ENCODE measurements around the gene USP3.
A peak's percentile ranks its signal among the peaks of the same experiment; 100 is the strongest.

Gene USP3

DNA sequence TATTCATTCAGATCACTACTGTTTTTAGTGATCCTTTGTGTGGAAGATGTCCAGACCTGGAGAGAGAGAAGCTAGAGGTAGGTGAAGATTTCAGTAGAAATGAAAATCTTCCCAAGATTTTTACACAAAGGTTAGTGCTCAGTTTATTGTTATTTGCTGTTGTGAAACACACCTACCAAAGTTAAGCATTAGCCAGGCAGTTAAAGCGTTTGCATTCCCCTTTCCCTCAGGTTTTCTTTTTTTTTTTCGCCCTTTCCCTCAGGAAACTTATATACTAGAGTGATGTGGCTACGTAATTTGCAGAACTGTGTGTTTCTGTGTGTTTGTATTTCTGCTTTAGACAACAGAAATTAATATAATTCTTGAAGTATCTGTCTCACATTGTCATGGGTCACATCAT lies 34.5 kb downstream of the USP3 start:
- no peak overlapping the region for H3K4me3 ChIP-seq (ENCODE audit: low read depth in 1 of 5, low read length in 5 of 5)
- H3K27me3 ChIP-seq (ENCODE audit: control insufficient read depth in 5 of 5, insufficient read depth in 4 of 5, low read length in 5 of 5): no peaks in the 10 kb centered on the region
- H3K9ac ChIP-seq (ENCODE audit: low read length in 5 of 5): no peak overlapping the region
- H3K27ac ChIP-seq (ENCODE audit: low read depth, low read length): no peak overlapping the region
- H3K4me1 ChIP-seq (ENCODE audit: control insufficient read depth in 5 of 5, insufficient read depth in 5 of 5, low read length in 5 of 5): peaks cover 0 to 20% (median 8%) of the 10 kb centered on the region in 5 donors
- peaks cover 3 to 15% (median 6%) of the 10 kb centered on the region in 5 donors for H3K36me3 ChIP-seq (ENCODE audit: control insufficient read depth in 5 of 5, insufficient read depth in 5 of 5, low read length in 5 of 5)
- no peaks in the 10 kb centered on the region for H3K9me3 ChIP-seq (ENCODE audit: control insufficient read depth in 5 of 5, low read length in 5 of 5)

- Histone ChIP-seq H3K9me3 (ENCODE audit: control insufficient read depth in 5 of 5, low read length in 5 of 5) (no peaks in the 10 kb centered on the region), H3K4me1 (ENCODE audit: control insufficient read depth in 5 of 5, insufficient read depth in 5 of 5, low read length in 5 of 5) (peaks cover 0 to 20% (median 9%) of the 10 kb centered on the region in 5 donors), H3K27ac (ENCODE audit: low read depth, low read length) (no peak overlapping the region), H3K27me3 (ENCODE audit: control insufficient read depth in 5 of 5, insufficient read depth in 4 of 5, low read length in 5 of 5) (no peaks in the 10 kb centered on the region), H3K4me3 (ENCODE audit: low read depth in 1 of 5, low read length in 5 of 5) (no peak overlapping the region), H3K9ac (ENCODE audit: low read length in 5 of 5) (no peak overlapping the region), H3K36me3 (ENCODE audit: control insufficient read depth in 5 of 5, insufficient read depth in 5 of 5, low read length in 5 of 5) (peaks cover 3 to 15% (median 6%) of the 10 kb centered on the region in 5 donors)
Measured at GRCh38 chr15:63539521-63539920, 35.1 kb downstream of the USP3 start.

DNA sequence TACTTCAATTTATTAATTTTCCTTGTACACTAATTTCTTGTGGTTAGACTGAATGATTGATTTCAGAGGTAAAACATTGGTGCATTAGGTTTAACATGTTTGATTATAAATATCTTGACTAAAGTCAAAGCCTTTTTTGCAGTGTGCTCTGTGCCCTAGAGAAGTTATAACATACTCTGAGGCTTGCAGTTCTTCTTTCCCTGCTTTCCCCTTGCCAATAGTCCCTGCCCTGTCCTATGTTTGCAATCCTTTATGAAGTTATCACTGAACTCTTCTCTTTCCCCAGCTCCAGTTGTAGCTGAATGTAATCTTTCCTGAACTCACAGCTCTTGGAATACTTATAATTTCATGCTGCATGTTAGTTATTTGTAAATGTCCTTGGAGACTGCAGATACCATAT lies 35.6 kb downstream of the USP3 start:
- H3K27ac ChIP-seq (ENCODE audit: low read depth, low read length): no peak overlapping the region
- peaks cover 0 to 18% (median 13%) of the 10 kb centered on the region in 5 donors for H3K4me1 ChIP-seq (ENCODE audit: control insufficient read depth in 5 of 5, insufficient read depth in 5 of 5, low read length in 5 of 5)
- H3K4me3 ChIP-seq (ENCODE audit: low read depth in 1 of 5, low read length in 5 of 5): no peak overlapping the region
- peaks cover 3 to 15% (median 6%) of the 10 kb centered on the region in 5 donors for H3K36me3 ChIP-seq (ENCODE audit: control insufficient read depth in 5 of 5, insufficient read depth in 5 of 5, low read length in 5 of 5)
- no peak overlapping the region for H3K9ac ChIP-seq (ENCODE audit: low read length in 5 of 5)
- no peaks in the 10 kb centered on the region for H3K27me3 ChIP-seq (ENCODE audit: control insufficient read depth in 5 of 5, insufficient read depth in 4 of 5, low read length in 5 of 5)
- H3K9me3 ChIP-seq (ENCODE audit: control insufficient read depth in 5 of 5, low read length in 5 of 5): no peaks in the 10 kb centered on the region

DNA sequence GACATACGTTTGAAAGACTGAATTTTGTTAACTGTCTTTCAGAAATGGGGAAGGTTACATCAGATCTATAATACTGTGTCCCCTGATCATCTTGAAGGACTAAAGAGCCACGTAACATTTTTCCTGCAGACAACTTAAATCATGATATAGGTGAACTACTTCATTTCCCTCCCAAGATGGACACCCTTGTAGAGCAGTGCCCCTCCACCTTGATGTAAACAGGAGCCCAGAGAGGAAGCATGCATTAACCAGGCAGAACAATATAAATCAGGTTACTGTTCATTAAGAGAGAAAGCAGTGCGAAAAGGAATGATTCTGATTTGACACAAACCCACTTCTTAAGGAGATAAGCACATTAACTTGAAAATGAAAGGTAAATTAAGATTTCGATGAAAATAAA lies 36.1 kb downstream of the USP3 start:
- Histone ChIP-seq H3K4me1 (ENCODE audit: control insufficient read depth in 5 of 5, insufficient read depth in 5 of 5, low read length in 5 of 5) (peaks cover 0 to 16% (median 13%) of the 10 kb centered on the region in 5 donors), H3K4me3 (ENCODE audit: low read depth in 1 of 5, low read length in 5 of 5) (no peak overlapping the region)

DNA sequence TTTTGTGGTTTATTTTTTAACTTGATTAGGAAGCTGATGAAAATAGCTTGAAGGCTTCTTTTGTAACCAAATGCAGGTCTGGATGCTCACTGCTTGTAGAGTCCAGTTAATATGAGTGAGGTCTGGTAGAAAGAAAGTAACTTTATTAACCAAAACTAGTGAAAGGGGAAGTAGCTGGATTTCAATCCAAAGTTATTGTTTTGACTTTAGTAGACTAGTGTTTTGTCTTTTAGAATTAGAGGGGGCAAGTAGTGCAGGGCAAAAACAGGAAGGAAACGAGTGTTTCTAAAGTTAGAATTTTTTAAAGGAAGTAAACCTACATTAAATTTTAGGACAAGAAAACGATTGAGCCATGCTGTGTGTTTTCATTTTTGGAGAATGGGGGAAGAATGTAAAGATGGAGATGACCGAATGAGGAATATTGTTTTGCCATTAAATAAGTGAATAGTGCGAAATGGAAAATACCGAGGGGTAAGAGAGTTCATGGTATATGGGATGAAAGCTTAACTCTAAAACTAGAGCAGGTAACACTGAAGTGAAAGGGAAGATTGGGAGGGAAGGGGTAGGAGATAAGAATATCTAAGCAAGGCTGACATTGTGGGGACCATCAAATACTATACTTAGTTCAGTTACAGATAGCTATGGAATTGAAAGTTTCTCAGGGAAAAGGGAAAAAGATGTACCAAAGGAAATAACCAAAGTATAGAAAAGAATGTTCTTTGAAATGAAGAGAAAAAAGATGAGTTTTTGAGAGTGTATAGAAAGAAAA lies 40.0 kb downstream of the USP3 start:
- Histone ChIP-seq H3K4me1 (ENCODE audit: control insufficient read depth in 5 of 5, insufficient read depth in 5 of 5, low read length in 5 of 5) (peaks cover 0 to 13% (median 12%) of the 10 kb centered on the region in 5 donors), H3K4me3 (ENCODE audit: low read depth in 1 of 5, low read length in 5 of 5) (peak overlapping the region in 2 of 5 donors; percentile 30 to 42), H3K36me3 (ENCODE audit: control insufficient read depth in 5 of 5, insufficient read depth in 5 of 5, low read length in 5 of 5) (peaks cover 0 to 13% (median 0%) of the 10 kb centered on the region in 5 donors), H3K9me3 (ENCODE audit: control insufficient read depth in 5 of 5, low read length in 5 of 5) (no peaks in the 10 kb centered on the region), H3K27me3 (ENCODE audit: control insufficient read depth in 5 of 5, insufficient read depth in 4 of 5, low read length in 5 of 5) (no peaks in the 10 kb centered on the region), H3K27ac (ENCODE audit: low read depth, low read length) (peak overlapping the region; percentile 41), H3K9ac (ENCODE audit: low read length in 5 of 5) (no peak overlapping the region)

More for the DNA sequence above, 36.1 kb downstream of the USP3 start:
- no peaks in the 10 kb centered on the region for H3K27me3 ChIP-seq (ENCODE audit: control insufficient read depth in 5 of 5, insufficient read depth in 4 of 5, low read length in 5 of 5)
- no peak overlapping the region for H3K27ac ChIP-seq (ENCODE audit: low read depth, low read length)
- no peak overlapping the region for H3K9ac ChIP-seq (ENCODE audit: low read length in 5 of 5)
- peaks cover 3 to 15% (median 6%) of the 10 kb centered on the region in 5 donors for H3K36me3 ChIP-seq (ENCODE audit: control insufficient read depth in 5 of 5, insufficient read depth in 5 of 5, low read length in 5 of 5)
- no peaks in the 10 kb centered on the region for H3K9me3 ChIP-seq (ENCODE audit: control insufficient read depth in 5 of 5, low read length in 5 of 5)

DNA sequence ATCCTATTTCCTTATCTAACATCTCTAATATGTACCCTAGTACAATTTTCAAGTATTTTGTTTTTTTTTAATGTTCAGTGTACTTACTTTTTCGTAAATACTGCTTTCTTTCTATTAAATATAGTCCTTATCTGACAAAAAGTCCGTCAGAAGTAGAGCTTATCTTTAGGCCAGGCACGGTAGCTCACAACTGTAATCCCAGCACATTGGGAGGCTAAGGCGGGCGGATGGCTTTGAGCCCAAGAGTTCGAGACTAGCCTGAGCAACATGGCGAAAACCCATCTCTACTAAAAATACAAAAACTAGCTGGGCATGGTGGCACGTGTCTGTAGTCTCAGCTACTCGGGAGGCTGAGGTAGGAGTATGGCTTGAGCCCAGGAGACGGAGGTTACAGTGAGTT lies 41.1 kb downstream of the USP3 start:
- Histone ChIP-seq H3K9ac (ENCODE audit: low read length in 5 of 5) (no peak overlapping the region), H3K36me3 (ENCODE audit: control insufficient read depth in 5 of 5, insufficient read depth in 5 of 5, low read length in 5 of 5) (peaks cover 0 to 7% (median 0%) of the 10 kb centered on the region in 5 donors), H3K27ac (ENCODE audit: low read depth, low read length) (no peak overlapping the region), H3K4me1 (ENCODE audit: control insufficient read depth in 5 of 5, insufficient read depth in 5 of 5, low read length in 5 of 5) (peaks cover 0 to 5% (median 1%) of the 10 kb centered on the region in 5 donors), H3K4me3 (ENCODE audit: low read depth in 1 of 5, low read length in 5 of 5) (no peak overlapping the region), H3K9me3 (ENCODE audit: control insufficient read depth in 5 of 5, low read length in 5 of 5) (no peaks in the 10 kb centered on the region), H3K27me3 (ENCODE audit: control insufficient read depth in 5 of 5, insufficient read depth in 4 of 5, low read length in 5 of 5) (no peaks in the 10 kb centered on the region)

- no peak overlapping the region for H3K27ac ChIP-seq (ENCODE audit: low read depth, low read length)
- peaks cover 0 to 4% (median 2%) of the 10 kb centered on the region in 5 donors for H3K36me3 ChIP-seq (ENCODE audit: control insufficient read depth in 5 of 5, insufficient read depth in 5 of 5, low read length in 5 of 5)
- H3K27me3 ChIP-seq (ENCODE audit: control insufficient read depth in 5 of 5, insufficient read depth in 4 of 5, low read length in 5 of 5): no peaks in the 10 kb centered on the region
- H3K4me1 ChIP-seq (ENCODE audit: control insufficient read depth in 5 of 5, insufficient read depth in 5 of 5, low read length in 5 of 5): peaks cover 0 to 25% (median 15%) of the 10 kb centered on the region in 5 donors
- H3K4me3 ChIP-seq (ENCODE audit: low read depth in 1 of 5, low read length in 5 of 5): no peak overlapping the region
- no peaks in the 10 kb centered on the region for H3K9me3 ChIP-seq (ENCODE audit: control insufficient read depth in 5 of 5, low read length in 5 of 5)
- no peak overlapping the region for H3K9ac ChIP-seq (ENCODE audit: low read length in 5 of 5)
Measured at GRCh38 chr15:63551400-63551799, 47.0 kb downstream of the USP3 start.

DNA sequence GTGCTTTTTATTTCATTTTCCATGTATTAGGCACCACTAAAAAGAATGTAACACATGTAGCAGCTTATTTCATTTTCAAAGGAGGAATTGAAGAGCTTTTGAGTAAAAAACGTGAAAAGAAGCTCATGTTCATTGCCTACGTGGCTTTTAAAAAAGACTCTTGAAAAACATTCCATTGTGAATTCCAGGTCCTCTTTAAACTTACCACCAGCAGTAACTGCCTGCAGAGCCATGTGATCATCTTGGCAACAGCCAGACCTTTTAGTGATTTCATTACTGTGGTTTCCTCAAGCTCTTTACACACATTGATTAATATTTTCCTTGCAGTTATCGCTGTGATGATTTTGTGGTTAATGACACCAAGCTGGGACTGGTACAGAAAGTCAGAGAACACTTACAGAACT lies 49.0 kb downstream of the USP3 start:
- peaks cover 4 to 16% (median 11%) of the 10 kb centered on the region in 5 donors for H3K36me3 ChIP-seq (ENCODE audit: control insufficient read depth in 5 of 5, insufficient read depth in 5 of 5, low read length in 5 of 5)
- peak overlapping the region in 2 of 5 donors; percentile 37 to 41 for H3K4me3 ChIP-seq (ENCODE audit: low read depth in 1 of 5, low read length in 5 of 5)
- peak overlapping the region; percentile 53 for H3K27ac ChIP-seq (ENCODE audit: low read depth, low read length)
- peak overlapping the region in 3 of 5 donors; percentile 52 to 72 (median 59) for H3K9ac ChIP-seq (ENCODE audit: low read length in 5 of 5)
- H3K9me3 ChIP-seq (ENCODE audit: control insufficient read depth in 5 of 5, low read length in 5 of 5): no peaks in the 10 kb centered on the region
- peaks cover 0 to 27% (median 19%) of the 10 kb centered on the region in 5 donors for H3K4me1 ChIP-seq (ENCODE audit: control insufficient read depth in 5 of 5, insufficient read depth in 5 of 5, low read length in 5 of 5)
- no peaks in the 10 kb centered on the region for H3K27me3 ChIP-seq (ENCODE audit: control insufficient read depth in 5 of 5, insufficient read depth in 4 of 5, low read length in 5 of 5)

DNA sequence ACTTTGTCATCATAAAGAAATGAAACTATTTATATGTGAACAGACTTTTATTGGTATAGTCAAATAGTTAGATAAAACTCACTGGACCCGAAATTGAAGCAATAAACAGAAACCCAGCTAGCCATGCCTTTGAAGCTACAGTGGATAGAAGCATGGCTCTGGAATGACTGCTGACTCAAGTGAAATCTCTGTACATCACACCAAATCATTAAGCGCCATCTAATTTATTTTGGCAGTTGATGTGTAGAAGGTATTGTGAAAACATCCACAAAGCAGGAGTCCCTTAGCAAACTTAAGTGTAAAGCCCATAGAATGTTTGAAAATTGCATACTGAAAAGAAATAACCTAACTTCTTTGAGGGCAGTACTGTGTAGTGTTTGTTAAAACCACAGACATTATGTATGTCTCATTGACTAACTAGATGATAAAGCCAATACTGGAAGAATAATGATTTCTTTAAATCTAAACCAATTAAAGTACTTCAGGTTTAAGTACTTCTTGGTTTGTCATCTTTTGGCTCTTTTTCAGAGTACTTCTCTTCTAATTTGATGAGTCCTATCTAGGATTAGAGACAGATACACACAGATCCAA lies 50.0 kb downstream of the USP3 start:
- Histone ChIP-seq H3K9me3 (ENCODE audit: control insufficient read depth in 5 of 5, low read length in 5 of 5) (no peaks in the 10 kb centered on the region), H3K27ac (ENCODE audit: low read depth, low read length) (no peak overlapping the region), H3K27me3 (ENCODE audit: control insufficient read depth in 5 of 5, insufficient read depth in 4 of 5, low read length in 5 of 5) (no peaks in the 10 kb centered on the region), H3K9ac (ENCODE audit: low read length in 5 of 5) (no peak overlapping the region), H3K36me3 (ENCODE audit: control insufficient read depth in 5 of 5, insufficient read depth in 5 of 5, low read length in 5 of 5) (peaks cover 4 to 17% (median 11%) of the 10 kb centered on the region in 5 donors), H3K4me3 (ENCODE audit: low read depth in 1 of 5, low read length in 5 of 5) (no peak overlapping the region), H3K4me1 (ENCODE audit: control insufficient read depth in 5 of 5, insufficient read depth in 5 of 5, low read length in 5 of 5) (peaks cover 0 to 27% (median 19%) of the 10 kb centered on the region in 5 donors)

- no peaks in the 10 kb centered on the region for H3K27me3 ChIP-seq (ENCODE audit: control insufficient read depth in 5 of 5, insufficient read depth in 4 of 5, low read length in 5 of 5)
- H3K4me3 ChIP-seq (ENCODE audit: low read depth in 1 of 5, low read length in 5 of 5): no peak overlapping the region
- H3K27ac ChIP-seq (ENCODE audit: low read depth, low read length): no peak overlapping the region
- H3K36me3 ChIP-seq (ENCODE audit: control insufficient read depth in 5 of 5, insufficient read depth in 5 of 5, low read length in 5 of 5): peaks cover 6 to 22% (median 13%) of the 10 kb centered on the region in 5 donors
- no peak overlapping the region for H3K9ac ChIP-seq (ENCODE audit: low read length in 5 of 5)
- H3K9me3 ChIP-seq (ENCODE audit: control insufficient read depth in 5 of 5, low read length in 5 of 5): no peaks in the 10 kb centered on the region
- peaks cover 0 to 29% (median 20%) of the 10 kb centered on the region in 5 donors for H3K4me1 ChIP-seq (ENCODE audit: control insufficient read depth in 5 of 5, insufficient read depth in 5 of 5, low read length in 5 of 5)
Measured at GRCh38 chr15:63555507-63555906, 51.1 kb downstream of the USP3 start.

All from subcutaneous abdominal adipose tissue (tissue), 5 donors.